DND-41 (cell line): ENCODE measurements around the gene EXOC3L1.

Source experiments
- ATAC-seq: fragments of 200-7000 bp; cut with Tn5 transposase; 3 replicates; pipeline ENCODE4 v1.9.1; 2021; ENCODE audit warnings: low read depth; ENCODE audit not compliant: insufficient read depth
- DNase-seq: peaks from one replicate; pipeline ENCODE4 v3.0.0-alpha.2; 2020
- H2AFZ ChIP-seq: 2 replicates; pipeline ENCODE4 v1.6.0; 2012; ENCODE audit warnings: low read depth, low read length
- H3K27ac ChIP-seq: 2 replicates; pipeline ENCODE4 v1.5.1; 2012; ENCODE audit warnings: low read length, inconsistent platforms
- H3K27me3 ChIP-seq: fragments of 200-600 bp; sonication (generic); 2 replicates; pipeline ENCODE4 v1.6.0; 2012; ENCODE audit warnings: low read length, mild to moderate bottlenecking, inconsistent platforms; ENCODE audit not compliant: insufficient read depth, poor library complexity
- H3K36me3 ChIP-seq: 2 replicates; pipeline ENCODE4 v1.5.1; 2012; ENCODE audit warnings: low read length, inconsistent platforms; ENCODE audit not compliant: insufficient read depth
- H3K4me1 ChIP-seq: 2 replicates; pipeline ENCODE4 v1.5.1; 2012; ENCODE audit warnings: mild to moderate bottlenecking, low read length; ENCODE audit not compliant: insufficient read depth
- H3K4me2 ChIP-seq: 2 replicates; pipeline ENCODE4 v1.6.0; 2012; ENCODE audit warnings: mild to moderate bottlenecking, moderate library complexity, low read length, inconsistent platforms; ENCODE audit not compliant: insufficient read depth
- H3K4me3 ChIP-seq, 2 experiments: fragments of 200-600 bp in 1 of 2; shearing (Covaris generic) in 1 of 2; 2 replicates each; pipeline ENCODE4 v1.5.1; 2012 to 2016; ENCODE audit warnings: inconsistent platforms in 2 of 2, low read length in 2 of 2, mild to moderate bottlenecking in 2 of 2, low read depth in 1 of 2, moderate library complexity in 1 of 2
- H3K79me2 ChIP-seq: 2 replicates; pipeline ENCODE4 v1.6.0; 2012; ENCODE audit warnings: low read length, inconsistent platforms; ENCODE audit not compliant: insufficient read depth
- H3K9ac ChIP-seq: 2 replicates; pipeline ENCODE4 v1.6.0; 2012; ENCODE audit warnings: low read depth, mild to moderate bottlenecking, inconsistent platforms, low read length, moderate library complexity
- H3K9me3 ChIP-seq: 2 replicates; pipeline ENCODE4 v1.5.1; 2012; ENCODE audit warnings: low read length, moderate library complexity, mild to moderate bottlenecking, inconsistent platforms; ENCODE audit not compliant: insufficient read depth, severe bottlenecking
- H4K20me1 ChIP-seq: 2 replicates; pipeline ENCODE4 v1.6.0; 2012; ENCODE audit warnings: low read length; ENCODE audit not compliant: insufficient read depth
- CTCF ChIP-seq: IDR thresholded peaks from 2 replicates; pipeline ENCODE4 v1.5.1; 2012; ENCODE audit warnings: borderline replicate concordance, low read length, moderate library complexity, mild to moderate bottlenecking; ENCODE audit not compliant: poor library complexity, severe bottlenecking; ENCODE audit errors: extremely low read depth
- EZH2 ChIP-seq: IDR thresholded peaks from 3 replicates; pipeline ENCODE4 v1.6.1; 2012; ENCODE audit warnings: borderline replicate concordance, low read depth, mild to moderate bottlenecking, moderate library complexity, low read length, inconsistent platforms; ENCODE audit not compliant: severe bottlenecking

EXOC3L1 gene

GRCh38 chr16:67170949-67171649 lies 18.8 kb downstream of the EXOC3L1 start:
- Histone ChIP-seq H3K4me3 (no peak overlapping the region), H3K79me2 (no peaks in the 10 kb centered on the region), H3K4me2 (peak overlapping the region; percentile 63; the same call in 1 of the 2 replicates), H3K9me3 (no peaks in the 10 kb centered on the region), H3K27ac (no peak overlapping the region), H2AFZ (no peak overlapping the region), H3K4me1 (peaks cover 31% of the 10 kb centered on the region), H3K9ac (no peak overlapping the region), H3K36me3 (no peaks in the 10 kb centered on the region), H3K27me3 (peaks cover 3% of the 10 kb centered on the region), H4K20me1 (peaks cover 10% of the 10 kb centered on the region)
- no peak for DNase-seq
- 0 out of 3 replicates have a peak, but pooled peaks have one; percentile 2 for ATAC-seq
- TF ChIP-seq CTCF (no peak), EZH2 (no peak)

DNA sequence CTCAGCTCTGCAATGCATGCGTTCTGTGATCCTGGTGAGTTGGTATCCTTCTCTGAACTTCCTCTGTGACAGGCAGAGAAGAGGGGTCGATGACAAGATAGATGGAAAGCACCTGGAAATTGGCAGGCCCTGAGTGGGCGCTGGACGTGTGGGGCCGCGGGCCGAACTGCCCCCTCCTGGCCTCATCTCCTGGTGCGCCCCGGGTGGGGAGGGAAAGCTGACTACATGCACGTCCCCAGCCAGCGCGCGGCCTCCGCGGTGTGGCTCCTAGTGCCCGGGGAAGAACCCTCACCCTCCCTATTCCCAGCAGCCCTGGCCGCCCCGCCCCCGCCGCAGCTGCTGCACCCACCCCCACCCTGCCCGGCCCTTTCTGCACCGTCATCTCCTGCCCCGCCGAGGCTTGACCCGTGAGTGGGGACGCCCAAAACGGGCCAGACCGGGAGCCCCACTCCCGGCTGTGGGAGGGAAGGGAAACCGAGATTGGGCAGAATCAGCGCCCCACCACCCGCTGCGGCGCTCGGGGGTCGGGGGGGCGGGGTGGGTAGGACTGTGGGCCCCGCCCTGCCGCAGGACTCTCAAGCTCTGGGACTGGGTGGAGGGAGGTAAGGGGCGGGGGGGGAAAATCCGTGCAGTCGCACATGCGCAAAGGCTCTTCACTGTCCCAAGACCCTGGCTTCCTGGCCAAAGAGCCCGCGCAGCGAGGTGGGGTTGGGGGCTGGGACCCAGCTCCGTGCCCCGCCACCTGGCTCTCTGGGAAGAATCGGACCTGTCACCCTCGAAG lies 19.6 kb downstream of the EXOC3L1 start, which contains the start of gene NOL3:
Gene NOL3, plus strand, starts transcription at position 371 of the 781 bp plus-strand sequence.
- Histone ChIP-seq H3K36me3 (no peaks in the 10 kb centered on the region), H2AFZ (peak within 1 kb of the TSS; percentile 40), H3K9ac (peak within 1 kb of the TSS; percentile 45), H3K9me3 (no peaks in the 10 kb centered on the region), H3K4me3 (peak within 1 kb of the TSS in 1 of 2 experiments; percentile 50; a peak in 2 of 4 replicates), H4K20me1 (peaks cover 10% of the 10 kb centered on the region), H3K4me1 (peaks cover 31% of the 10 kb centered on the region), H3K79me2 (no peaks in the 10 kb centered on the region), H3K27me3 (peaks cover 3% of the 10 kb centered on the region), H3K4me2 (peak within 1 kb of the TSS; percentile 63), H3K27ac (no peak within 1 kb of the TSS)
- TF ChIP-seq EZH2, result no peak
- TF ChIP-seq CTCF, result no peak
- ATAC-seq (peak; percentile 66), DNase-seq (peak; percentile 66)

- H3K9ac ChIP-seq, result peak overlapping the region; percentile 45
- H3K4me3 ChIP-seq, result peak overlapping the region in 1 of 2 experiments; percentile 50; a peak in 2 of 4 replicates
- peaks cover 3% of the 10 kb centered on the region for H3K27me3 ChIP-seq
- peak overlapping the region; percentile 40 for H2AFZ ChIP-seq
- peak overlapping the region; percentile 63 for H3K4me2 ChIP-seq
- H3K79me2 ChIP-seq, result no peaks in the 10 kb centered on the region
- peaks cover 29% of the 10 kb centered on the region for H3K4me1 ChIP-seq
- DNase-seq, result peak; percentile 49
- H3K36me3 ChIP-seq, result no peaks in the 10 kb centered on the region
- peaks cover 10% of the 10 kb centered on the region for H4K20me1 ChIP-seq
- H3K27ac ChIP-seq, result no peak overlapping the region
- TF ChIP-seq EZH2, result no peak
- TF ChIP-seq CTCF, result peak; percentile 49
- no peaks in the 10 kb centered on the region for H3K9me3 ChIP-seq
- ATAC-seq, result peak; percentile 23; the same call in 2 of the 3 replicates
These were observed 20.2 kb downstream of the EXOC3L1 start for GRCh38 chr16:67169642-67170167.
